Esophagus muscularis mucosa (tissue), 4 donors: Measurements from ENCODE around the gene CNBD2.
A peak's percentile ranks its signal among the peaks of the same experiment; 100 is the strongest.

Experiments
- CTCF ChIP-seq, 3 experiments: fragments of 200-600 bp in 2 of 3; fragments of 450-650 bp in 1 of 3; sonication (generic) in 2 of 3; IDR thresholded peaks; one replicate each; pipeline ENCODE4 v1.5.1; 2017 to 2019; ENCODE audit warnings: antibody characterized with exemption in 3 of 3, mild to moderate bottlenecking in 2 of 3, moderate library complexity in 1 of 3
- EP300 ChIP-seq: sonication (generic); formaldehyde crosslinking; IDR thresholded peaks from one replicate; pipeline ENCODE4 v1.6.1; 2017; ENCODE audit warnings: antibody characterized with exemption
- POLR2A ChIP-seq: fragments of 450-650 bp; IDR thresholded peaks from one replicate; pipeline ENCODE4 v1.6.1; 2017; ENCODE audit warnings: antibody characterized with exemption, moderate library complexity, mild to moderate bottlenecking, low read depth
- POLR2AphosphoS5 ChIP-seq, 2 donors: sonication (generic); formaldehyde crosslinking; IDR thresholded peaks; one replicate each; pipeline ENCODE4 v1.6.1; 2017; ENCODE audit warnings: antibody characterized with exemption in 2 of 2

- TF ChIP-seq EP300: no peak
- TF ChIP-seq POLR2A: peak; percentile 53
- TF ChIP-seq CTCF (IDR thresholded peaks at IDR 0.05): peak; percentile 94 to 97 (median 95)
- peak; percentile 93 to 95 for TF ChIP-seq POLR2AphosphoS5 (IDR thresholded peaks at IDR 0.05)
Measured at GRCh38 chr20:35954200-35954906, 14.0 kb upstream of the CNBD2 start, which contains the start of gene SCAND1.
